GM19463 (cell line): ENCODE results near the gene ORC4.

ENCODE experiments used
- ATAC-seq: cut with Tn5 transposase; IDR thresholded peaks from one replicate; pipeline ENCODE4 v1.9.1; 2021; ENCODE audit warnings: mild to moderate bottlenecking, moderate library complexity; ENCODE audit not compliant: unreplicated experiment

Gene ORC4

GRCh38 chr2:147937744-147938349 is 82.7 kb downstream of the ORC4 start:
- ATAC-seq: peak; percentile 66

- ATAC-seq: no peak
Observed at GRCh38 chr2:147934881-147935620, 85.5 kb downstream of the ORC4 start.

- ATAC-seq: no peak
Observed at GRCh38 chr2:147933931-147934330, 86.6 kb downstream of the ORC4 start.

- no peak for ATAC-seq
Observed at GRCh38 chr2:147927053-147927588, 93.4 kb downstream of the ORC4 start.

GRCh38 chr2:147925886-147926285 is 94.7 kb downstream of the ORC4 start:
- ATAC-seq: no peak

- no peak for ATAC-seq
Observed at GRCh38 chr2:147924647-147925046, 95.9 kb downstream of the ORC4 start.

GRCh38 chr2:147923846-147924245 is 96.7 kb downstream of the ORC4 start:
- no peak for ATAC-seq

- no peak for ATAC-seq
Observed at GRCh38 chr2:147917161-147917560, 103.4 kb downstream of the ORC4 start.

GRCh38 chr2:147916723-147917122 is 103.8 kb downstream of the ORC4 start:
- no peak for ATAC-seq

- no peak for ATAC-seq
Observed at GRCh38 chr2:147916067-147916466, 104.5 kb downstream of the ORC4 start.

- no peak for ATAC-seq
Observed at GRCh38 chr2:147913701-147914480, 106.6 kb downstream of the ORC4 start.

- no peak for ATAC-seq
Observed at GRCh38 chr2:147910990-147911473, 109.5 kb downstream of the ORC4 start.

GRCh38 chr2:147909178-147909577 is 111.4 kb downstream of the ORC4 start:
- ATAC-seq: no peak

GRCh38 chr2:147904051-147904450 is 116.5 kb downstream of the ORC4 start:
- no peak for ATAC-seq

- peak; percentile 57 for ATAC-seq
Observed at GRCh38 chr2:147888680-147889079, 131.9 kb downstream of the ORC4 start.

GRCh38 chr2:147886136-147886535 is 134.4 kb downstream of the ORC4 start:
- ATAC-seq: no peak

- ATAC-seq: no peak
Observed at GRCh38 chr2:147884830-147885229, 135.7 kb downstream of the ORC4 start.

- ATAC-seq: no peak
Observed at GRCh38 chr2:147882631-147883030, 137.9 kb downstream of the ORC4 start.
